ENCODE results near the gene SLC51B. TPM values are rescaled to one million over a fixed set of nuclear protein-coding genes. Genes with fewer than 3 reads are reported as not detected.

The SLC51B gene
- polyA plus RNA-seq, 3 donors, result not detected

- no peak overlapping the region for H3K27ac ChIP-seq (ENCODE audit: low read depth in 1 of 2, low read length in 2 of 2)
- H3K36me3 ChIP-seq (replicated peaks in 1 of 2; ENCODE audit: control insufficient read depth in 1 of 2, insufficient read depth in 2 of 2, low read length in 2 of 2), result no peaks in the 10 kb centered on the region
- H4K20me1 ChIP-seq (ENCODE audit: insufficient read depth, low read length), result no peaks in the 10 kb centered on the region
- peaks cover 0 to 8% of the 10 kb centered on the region in 2 donors for H3K4me1 ChIP-seq (ENCODE audit: control insufficient read depth in 1 of 2, insufficient read depth in 2 of 2, low read length in 2 of 2)
- 94% methylated on average over 4 of the region's 5 CpGs for WGBS (ENCODE audit: insufficient coverage)
- H3K9ac ChIP-seq (ENCODE audit: insufficient read depth, low read length, poor library complexity, severe bottlenecking), result no peak overlapping the region
- peaks cover 0 to 4% of the 10 kb centered on the region in 2 donors for H3K36me3 Mint-ChIP-seq
- no peak overlapping the region for H3K27ac Mint-ChIP-seq
- TF ChIP-seq CTCF (IDR thresholded peaks at IDR 0.05), result no peak
- peaks cover 39 to 53% (median 48%) of the 10 kb centered on the region in 3 donors for H3K27me3 Mint-ChIP-seq (ENCODE audit: low read depth in 3 of 3)
- H3K4me2 ChIP-seq (replicated peaks; ENCODE audit: extremely low read depth, low read length, poor library complexity, severe bottlenecking), result no peak overlapping the region
- H3K79me2 ChIP-seq (ENCODE audit: insufficient read depth, low read length), result no peaks in the 10 kb centered on the region
- H3K4me3 Mint-ChIP-seq, result no peak overlapping the region
- H3K9me3 ChIP-seq (replicated peaks in 1 of 2; ENCODE audit: control insufficient read depth in 1 of 2, insufficient read depth in 1 of 2, low read length in 2 of 2), result peaks cover 0 to 8% of the 10 kb centered on the region in 2 donors
- peaks cover 3% of the 10 kb centered on the region for H3K4me1 Mint-ChIP-seq
- peaks cover 0 to 7% (median 0%) of the 10 kb centered on the region in 7 donors for H3K9me3 Mint-ChIP-seq
- peaks cover 33 to 39% of the 10 kb centered on the region in 2 donors for H3K27me3 ChIP-seq (ENCODE audit: control insufficient read depth in 2 of 2, insufficient read depth in 2 of 2, low read length in 2 of 2)
- H3K4me3 ChIP-seq (replicated peaks in 1 of 3; ENCODE audit: low read depth in 2 of 3, low read length in 3 of 3), result no peak overlapping the region
- intact Hi-C loops (cut with micrococcal nuclease), result no loop called here
- DNase-seq, result no peak
- H2AFZ ChIP-seq (ENCODE audit: insufficient read depth, low read depth, low read length, poor library complexity, severe bottlenecking), result no peak overlapping the region
Measured at GRCh38 chr15:65069779-65070546, 24.8 kb downstream of the SLC51B start.

GRCh38 chr15:65071381-65071811 lies 26.2 kb downstream of the SLC51B start:
- H3K27ac Mint-ChIP-seq, result no peak overlapping the region
- H3K79me2 ChIP-seq (ENCODE audit: insufficient read depth, low read length), result no peaks in the 10 kb centered on the region
- no peak for TF ChIP-seq CTCF (IDR thresholded peaks at IDR 0.05)
- no peaks in the 10 kb centered on the region for H3K36me3 ChIP-seq (replicated peaks in 1 of 2; ENCODE audit: control insufficient read depth in 1 of 2, insufficient read depth in 2 of 2, low read length in 2 of 2)
- H3K27ac ChIP-seq (ENCODE audit: low read depth in 1 of 2, low read length in 2 of 2), result no peak overlapping the region
- H3K4me1 ChIP-seq (ENCODE audit: control insufficient read depth in 1 of 2, insufficient read depth in 2 of 2, low read length in 2 of 2), result peaks cover 0 to 8% of the 10 kb centered on the region in 2 donors
- no peak overlapping the region for H3K4me2 ChIP-seq (replicated peaks; ENCODE audit: extremely low read depth, low read length, poor library complexity, severe bottlenecking)
- DNase-seq, result no peak
- intact Hi-C loops (cut with micrococcal nuclease), result no loop called here
- H3K4me3 ChIP-seq (replicated peaks in 1 of 3; ENCODE audit: low read depth in 2 of 3, low read length in 3 of 3), result no peak overlapping the region
- peaks cover 0 to 6% of the 10 kb centered on the region in 2 donors for H3K36me3 Mint-ChIP-seq
- H3K9ac ChIP-seq (ENCODE audit: insufficient read depth, low read length, poor library complexity, severe bottlenecking), result no peak overlapping the region
- peaks cover 24 to 27% of the 10 kb centered on the region in 2 donors for H3K27me3 ChIP-seq (ENCODE audit: control insufficient read depth in 2 of 2, insufficient read depth in 2 of 2, low read length in 2 of 2)
- H3K4me1 Mint-ChIP-seq, result peaks cover 3% of the 10 kb centered on the region
- H3K9me3 ChIP-seq (replicated peaks in 1 of 2; ENCODE audit: control insufficient read depth in 1 of 2, insufficient read depth in 1 of 2, low read length in 2 of 2), result peaks cover 0 to 8% of the 10 kb centered on the region in 2 donors
- peaks cover 32 to 46% (median 41%) of the 10 kb centered on the region in 3 donors for H3K27me3 Mint-ChIP-seq (ENCODE audit: low read depth in 3 of 3)
- 88% methylated on average over 3 of the region's 5 CpGs for WGBS (ENCODE audit: insufficient coverage)
- H3K4me3 Mint-ChIP-seq, result no peak overlapping the region
- peaks cover 0 to 9% (median 1%) of the 10 kb centered on the region in 7 donors for H3K9me3 Mint-ChIP-seq
- no peaks in the 10 kb centered on the region for H4K20me1 ChIP-seq (ENCODE audit: insufficient read depth, low read length)
- H2AFZ ChIP-seq (ENCODE audit: insufficient read depth, low read depth, low read length, poor library complexity, severe bottlenecking), result no peak overlapping the region
